Activated T-cell treated with anti-CD3 and anti-CD28 coated beads for 48 hours (primary cell): ENCODE results near the gene RGPD8.
"Not testable (repeated sequence)": the region's sequence is repeated elsewhere in the genome, so short reads cannot be mapped to it uniquely, and the experiment has no call there.

ENCODE experiments used
- DNase-seq: peaks from one replicate; pipeline ENCODE4 v3.0.0-alpha.2; 2020; ENCODE audit warnings: low read depth

The RGPD8 gene

GRCh38 chr2:112434890-112435715 lies 1.7 kb upstream of the RGPD8 start:
- not testable (repeated sequence) for DNase-seq

GRCh38 chr2:112433932-112434730 lies 686 bp upstream of the RGPD8 start:
- no peak for DNase-seq

- DNase-seq = peak; percentile 36
These were observed 538 bp downstream of the RGPD8 start for GRCh38 chr2:112432735-112433479.

GRCh38 chr2:112432390-112432734 lies 1.1 kb downstream of the RGPD8 start:
- DNase-seq = not testable (repeated sequence)

GRCh38 chr2:112431587-112432295 lies 1.7 kb downstream of the RGPD8 start:
- DNase-seq = not testable (repeated sequence)

- DNase-seq = not testable (repeated sequence)
These were observed 8.9 kb downstream of the RGPD8 start for GRCh38 chr2:112424553-112424952.

GRCh38 chr2:112416860-112417259 lies 16.6 kb downstream of the RGPD8 start:
- not testable (repeated sequence) for DNase-seq

GRCh38 chr2:112360055-112360454 lies 73.4 kb downstream of the RGPD8 start:
- DNase-seq = not testable (repeated sequence)

- not testable (repeated sequence) for DNase-seq
These were observed 79.1 kb downstream of the RGPD8 start for GRCh38 chr2:112354335-112354734.

GRCh38 chr2:112352809-112353603 lies 80.4 kb downstream of the RGPD8 start:
- DNase-seq = not testable (repeated sequence)

- DNase-seq = not testable (repeated sequence)
These were observed 81.2 kb downstream of the RGPD8 start for GRCh38 chr2:112352292-112352691.

- no peak for DNase-seq
These were observed 88.1 kb downstream of the RGPD8 start for GRCh38 chr2:112345030-112346027.

GRCh38 chr2:112343827-112344585 lies 89.4 kb downstream of the RGPD8 start:
- DNase-seq = no peak

- DNase-seq = no peak
These were observed 91.3 kb downstream of the RGPD8 start for GRCh38 chr2:112342067-112342550.

GRCh38 chr2:112340475-112341267 lies 92.8 kb downstream of the RGPD8 start:
- DNase-seq = no peak

GRCh38 chr2:112339986-112340385 lies 93.5 kb downstream of the RGPD8 start:
- no peak for DNase-seq

- DNase-seq = no peak
These were observed 97.8 kb downstream of the RGPD8 start for GRCh38 chr2:112335600-112335999.
